Measurements from ENCODE around the gene TFDP1.

The TFDP1 gene

GRCh38 chr13:113654175-113654560 lies 69.6 kb downstream of the TFDP1 start:
- H3K4me1 ChIP-seq (ENCODE audit: insufficient read depth, low read length), result no peaks in the 10 kb centered on the region
- H3K4me3 ChIP-seq (ENCODE audit: low read length), result no peak overlapping the region
- no peaks in the 10 kb centered on the region for H3K9me3 ChIP-seq (ENCODE audit: low read length)
- no peak overlapping the region for H2AFZ ChIP-seq (ENCODE audit: low read depth, low read length)
- H3K36me3 ChIP-seq (ENCODE audit: insufficient read depth, low read length), result no peaks in the 10 kb centered on the region
- no peaks in the 10 kb centered on the region for H3K27me3 ChIP-seq (ENCODE audit: insufficient read depth, low read length)

- no peaks in the 10 kb centered on the region for H3K27me3 ChIP-seq (ENCODE audit: insufficient read depth, low read length)
- no peaks in the 10 kb centered on the region for H3K4me1 ChIP-seq (ENCODE audit: insufficient read depth, low read length)
- no peaks in the 10 kb centered on the region for H3K36me3 ChIP-seq (ENCODE audit: insufficient read depth, low read length)
- no peak overlapping the region for H3K4me3 ChIP-seq (ENCODE audit: low read length)
- H2AFZ ChIP-seq (ENCODE audit: low read depth, low read length), result no peak overlapping the region
- no peaks in the 10 kb centered on the region for H3K9me3 ChIP-seq (ENCODE audit: low read length)
Observed at GRCh38 chr13:113654591-113655345, 70.2 kb downstream of the TFDP1 start.

GRCh38 chr13:113655346-113656002 lies 70.9 kb downstream of the TFDP1 start:
- no peak overlapping the region for H2AFZ ChIP-seq (ENCODE audit: low read depth, low read length)
- no peaks in the 10 kb centered on the region for H3K9me3 ChIP-seq (ENCODE audit: low read length)
- no peaks in the 10 kb centered on the region for H3K36me3 ChIP-seq (ENCODE audit: insufficient read depth, low read length)
- no peaks in the 10 kb centered on the region for H3K27me3 ChIP-seq (ENCODE audit: insufficient read depth, low read length)
- no peaks in the 10 kb centered on the region for H3K4me1 ChIP-seq (ENCODE audit: insufficient read depth, low read length)
- H3K4me3 ChIP-seq (ENCODE audit: low read length), result no peak overlapping the region

GRCh38 chr13:113656003-113656588 lies 71.5 kb downstream of the TFDP1 start:
- no peaks in the 10 kb centered on the region for H3K4me1 ChIP-seq (ENCODE audit: insufficient read depth, low read length)
- H3K4me3 ChIP-seq (ENCODE audit: low read length), result no peak overlapping the region
- H2AFZ ChIP-seq (ENCODE audit: low read depth, low read length), result no peak overlapping the region
- H3K9me3 ChIP-seq (ENCODE audit: low read length), result no peaks in the 10 kb centered on the region
- no peaks in the 10 kb centered on the region for H3K36me3 ChIP-seq (ENCODE audit: insufficient read depth, low read length)
- no peaks in the 10 kb centered on the region for H3K27me3 ChIP-seq (ENCODE audit: insufficient read depth, low read length)

GRCh38 chr13:113656831-113657671 lies 72.5 kb downstream of the TFDP1 start:
- Histone ChIP-seq H2AFZ (ENCODE audit: low read depth, low read length) (no peak overlapping the region), H3K4me3 (ENCODE audit: low read length) (no peak overlapping the region), H3K9me3 (ENCODE audit: low read length) (no peaks in the 10 kb centered on the region), H3K36me3 (ENCODE audit: insufficient read depth, low read length) (no peaks in the 10 kb centered on the region), H3K27me3 (ENCODE audit: insufficient read depth, low read length) (no peaks in the 10 kb centered on the region), H3K4me1 (ENCODE audit: insufficient read depth, low read length) (no peaks in the 10 kb centered on the region)

GRCh38 chr13:113657851-113658741 lies 73.5 kb downstream of the TFDP1 start, which contains the start of gene ATP4B:
TSS of gene ATP4B (minus strand) at chr13:113658198. CDS start at chr13:113658144, 54 bp downstream.
- Histone ChIP-seq H3K4me1 (ENCODE audit: insufficient read depth, low read length) (no peaks in the 10 kb centered on the region), H3K9me3 (ENCODE audit: low read length) (no peaks in the 10 kb centered on the region), H3K4me3 (ENCODE audit: low read length) (no peak within 1 kb of the TSS), H2AFZ (ENCODE audit: low read depth, low read length) (no peak within 1 kb of the TSS), H3K27me3 (ENCODE audit: insufficient read depth, low read length) (no peaks in the 10 kb centered on the region), H3K36me3 (ENCODE audit: insufficient read depth, low read length) (no peaks in the 10 kb centered on the region)

GRCh38 chr13:113658836-113659235 lies 74.3 kb downstream of the TFDP1 start:
- Histone ChIP-seq H3K4me1 (ENCODE audit: insufficient read depth, low read length) (no peaks in the 10 kb centered on the region), H3K27me3 (ENCODE audit: insufficient read depth, low read length) (no peaks in the 10 kb centered on the region), H3K36me3 (ENCODE audit: insufficient read depth, low read length) (no peaks in the 10 kb centered on the region), H3K9me3 (ENCODE audit: low read length) (no peaks in the 10 kb centered on the region), H2AFZ (ENCODE audit: low read depth, low read length) (no peak overlapping the region), H3K4me3 (ENCODE audit: low read length) (no peak overlapping the region)

GRCh38 chr13:113659337-113659736 lies 74.8 kb downstream of the TFDP1 start:
- Histone ChIP-seq H3K9me3 (ENCODE audit: low read length) (no peaks in the 10 kb centered on the region), H2AFZ (ENCODE audit: low read depth, low read length) (no peak overlapping the region), H3K27me3 (ENCODE audit: insufficient read depth, low read length) (no peaks in the 10 kb centered on the region), H3K4me3 (ENCODE audit: low read length) (no peak overlapping the region), H3K4me1 (ENCODE audit: insufficient read depth, low read length) (no peaks in the 10 kb centered on the region), H3K36me3 (ENCODE audit: insufficient read depth, low read length) (no peaks in the 10 kb centered on the region)

- Histone ChIP-seq H3K4me3 (ENCODE audit: low read length) (no peak overlapping the region), H3K9me3 (ENCODE audit: low read length) (no peaks in the 10 kb centered on the region), H3K36me3 (ENCODE audit: insufficient read depth, low read length) (no peaks in the 10 kb centered on the region), H3K27me3 (ENCODE audit: insufficient read depth, low read length) (no peaks in the 10 kb centered on the region), H3K4me1 (ENCODE audit: insufficient read depth, low read length) (no peaks in the 10 kb centered on the region), H2AFZ (ENCODE audit: low read depth, low read length) (no peak overlapping the region)
Observed at GRCh38 chr13:113660066-113660465, 75.5 kb downstream of the TFDP1 start.

- no peak overlapping the region for H2AFZ ChIP-seq (ENCODE audit: low read depth, low read length)
- H3K4me1 ChIP-seq (ENCODE audit: insufficient read depth, low read length), result no peaks in the 10 kb centered on the region
- H3K36me3 ChIP-seq (ENCODE audit: insufficient read depth, low read length), result no peaks in the 10 kb centered on the region
- no peaks in the 10 kb centered on the region for H3K9me3 ChIP-seq (ENCODE audit: low read length)
- H3K27me3 ChIP-seq (ENCODE audit: insufficient read depth, low read length), result no peaks in the 10 kb centered on the region
- H3K4me3 ChIP-seq (ENCODE audit: low read length), result no peak overlapping the region
Observed at GRCh38 chr13:113661509-113661908, 77.0 kb downstream of the TFDP1 start.

GRCh38 chr13:113663934-113664333 lies 79.4 kb downstream of the TFDP1 start:
- H3K27me3 ChIP-seq (ENCODE audit: insufficient read depth, low read length), result no peaks in the 10 kb centered on the region
- H3K36me3 ChIP-seq (ENCODE audit: insufficient read depth, low read length), result no peaks in the 10 kb centered on the region
- no peak overlapping the region for H2AFZ ChIP-seq (ENCODE audit: low read depth, low read length)
- no peak overlapping the region for H3K4me3 ChIP-seq (ENCODE audit: low read length)
- no peaks in the 10 kb centered on the region for H3K4me1 ChIP-seq (ENCODE audit: insufficient read depth, low read length)
- no peaks in the 10 kb centered on the region for H3K9me3 ChIP-seq (ENCODE audit: low read length)
